ENCODE data around the gene GC. TPM values are rescaled to one million over a fixed set of nuclear protein-coding genes. Genes with fewer than 3 reads are reported as not detected.

GC gene
- total and polyA plus RNA-seq, 2 of the 4 experiments (the other 2 are of a cell fraction), result not detected

DNA sequence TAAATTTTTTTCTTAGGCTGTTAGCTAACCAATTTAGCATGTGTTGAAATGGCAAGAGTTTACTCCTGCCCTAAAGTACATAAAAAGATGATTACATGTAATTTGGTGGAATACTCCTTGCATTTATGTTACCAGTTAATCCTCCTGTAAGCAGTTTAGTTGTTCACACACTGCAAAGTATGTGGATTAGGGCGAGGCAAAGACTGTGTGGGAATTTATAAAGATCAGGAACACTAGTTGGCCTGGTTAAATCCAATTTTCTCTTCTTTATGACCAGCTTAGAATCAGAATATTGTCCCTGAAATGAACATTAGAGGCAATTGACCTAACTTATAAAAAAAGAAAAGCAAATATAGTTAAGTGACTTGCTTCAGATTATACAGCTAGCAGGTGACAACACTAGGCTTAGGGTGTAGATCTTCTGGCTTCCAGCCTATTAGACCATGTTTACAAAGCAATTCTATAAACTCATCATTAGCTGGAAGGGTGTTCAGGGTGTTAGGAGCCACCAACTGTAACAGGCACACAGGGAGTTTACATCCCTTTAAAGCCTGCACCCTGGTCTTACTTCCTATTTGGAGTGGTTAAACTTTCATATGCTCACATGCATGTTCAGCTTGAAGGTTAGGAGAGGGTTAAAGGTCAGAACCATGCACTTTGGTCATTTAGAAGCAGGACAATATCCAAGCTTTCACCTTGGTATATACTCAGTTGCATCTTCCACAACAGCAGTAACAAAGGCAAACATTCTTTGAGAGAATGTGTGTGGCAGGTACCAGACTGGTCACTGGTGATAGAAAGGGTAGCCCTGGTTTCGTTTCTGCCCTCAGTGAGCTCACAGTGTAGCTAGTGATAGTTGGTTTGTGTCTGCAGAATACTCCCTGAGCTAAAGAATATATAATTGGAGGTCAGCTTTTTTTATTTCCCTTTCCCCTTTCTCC is 72.6 kb downstream of the GC start:
- no peak overlapping the region for H2BK5ac ChIP-seq (ENCODE audit: low read depth, low read length, poor library complexity, severe bottlenecking)
- H3K4me3 ChIP-seq (ENCODE audit: insufficient read depth, low read depth, low read length), result no peak overlapping the region
- H2AFZ ChIP-seq (replicated peaks; ENCODE audit: low read length, poor library complexity), result no peak overlapping the region
- dilution Hi-C loops (cut with HindIII; ENCODE audit: low sequenced_read_pairs, unreplicated experiment) (no loop called here), intact Hi-C loops (cut with micrococcal nuclease) (loop anchor here (5.0 kb wide), 3 partner anchors 159 to 1109 kb away; no protein-coding TSS in a partner anchor), in situ Hi-C loops (cut with MboI; ENCODE audit: low sequenced_read_pairs) (loop anchor here (10.0 to 25.0 kb wide), 7 partner anchors 324 to 1099 kb away; no protein-coding TSS in a partner anchor)
- no peak overlapping the region for H2BK120ac ChIP-seq (ENCODE audit: low read depth, low read length)
- no peak overlapping the region for H3K23ac ChIP-seq (ENCODE audit: low read depth, low read length)
- CTCF ChIA-PET, result no interaction called here
- no peaks in the 10 kb centered on the region for H3K9me3 ChIP-seq (ENCODE audit: control insufficient read depth, insufficient read depth, low read length)
- H2AK9ac ChIP-seq (replicated peaks; ENCODE audit: low read depth, low read length, poor library complexity), result no peak overlapping the region
- no peak overlapping the region for H3K27ac ChIP-seq (ENCODE audit: insufficient read depth, low read length)
- no peaks in the 10 kb centered on the region; the same call in 1 of the 2 replicates for H3K27me3 ChIP-seq (ENCODE audit: control insufficient read depth, insufficient read depth, low read length)
- no peak overlapping the region for H2BK15ac ChIP-seq (ENCODE audit: low read depth, low read length)
- no peak overlapping the region for H4K5ac ChIP-seq (ENCODE audit: low read depth, low read length)
- DNase-seq (no peak), ATAC-seq (ENCODE audit: low read depth) (no peak)
- H3K36me3 ChIP-seq (ENCODE audit: control insufficient read depth, insufficient read depth, low read length), result no peaks in the 10 kb centered on the region
- H4K8ac ChIP-seq (ENCODE audit: low read depth in 2 of 2, low read length in 2 of 2), result no peak overlapping the region
- H3K9me1 ChIP-seq (ENCODE audit: insufficient read depth, low read length), result no peaks in the 10 kb centered on the region
- H3K9ac ChIP-seq (ENCODE audit: low read depth, low read length), result no peak overlapping the region
- H2AK5ac ChIP-seq (ENCODE audit: low read depth, low read length), result no peak overlapping the region
- no peak overlapping the region for H3K14ac ChIP-seq (replicated peaks; ENCODE audit: low read depth, low read length)
- no TSS peak for BruUV-seq (replicated peaks)
- H3K4me1 ChIP-seq (ENCODE audit: control insufficient read depth, insufficient read depth, low read length), result no peaks in the 10 kb centered on the region
- H4K20me1 ChIP-seq (ENCODE audit: insufficient read depth, low read length), result no peaks in the 10 kb centered on the region
- H2BK20ac ChIP-seq (ENCODE audit: low read depth, low read length), result no peak overlapping the region
- H3K18ac ChIP-seq (ENCODE audit: low read depth, low read length), result no peak overlapping the region
- H3K79me1 ChIP-seq (ENCODE audit: low read depth in 1 of 2, low read length in 2 of 2), result no peaks in the 10 kb centered on the region
- TF ChIP-seq MAFK (IDR thresholded peaks at IDR 0.05; ENCODE audit: low read depth, low read length) (no peak), BHLHE40 (IDR thresholded peaks at IDR 0.05; ENCODE audit: low read depth, low read length) (no peak), CHD1 (IDR thresholded peaks at IDR 0.05; ENCODE audit: low read depth, low read length) (no peak), SMC3 (IDR thresholded peaks at IDR 0.05; ENCODE audit: low read depth, low read length) (no peak)
- H3K4ac ChIP-seq (ENCODE audit: low read depth, low read length), result no peak overlapping the region
- H4K91ac ChIP-seq (ENCODE audit: insufficient read depth, low read depth, low read length), result no peak overlapping the region
- H3K56ac ChIP-seq (ENCODE audit: extremely low read depth, insufficient read depth, low read length), result no peak overlapping the region
- WGBS, 2 experiments (ENCODE audit: extremely low coverage in 2 of 2, insufficient read length in 1 of 2), result no CpG with 5 or more reads among the region's 2 CpGs
- H3K4me2 ChIP-seq (ENCODE audit: low read depth, low read length), result no peak overlapping the region
- POLR2A ChIA-PET (ENCODE audit: unreplicated experiment), result no interaction called here

All from IMR-90 (cell line).